Activated B cell treated with CpG ODN at 0.5 μM for 24 hours (primary cell): ENCODE measurements around the gene PWWP2B. TPM values are rescaled to one million over a fixed set of nuclear protein-coding genes. Genes with fewer than 3 reads are reported as not detected.

Source experiments
- ATAC-seq: fragments of 200-7000 bp; cut with Tn5 transposase; one replicate; pipeline ENCODE4 v1.10.0; 2021; ENCODE audit warnings: low read depth, mild to moderate bottlenecking, moderate library complexity
- CTCF ChIA-PET: fragments of 350-600 bp; sonication (Branson Sonifier 250); formaldehyde crosslinking; loops from one replicate; lab custom pipeline; 2021; ENCODE audit warnings: antibody characterized with exemption; lab: Charles Lee
- POLR2A ChIA-PET: fragments of 350-600 bp; sonication (Branson Sonifier 250); formaldehyde crosslinking; loops from one replicate; lab custom pipeline; 2021; ENCODE audit warnings: antibody characterized with exemption; lab: Charles Lee
- DNase-seq: peaks from one replicate; pipeline ENCODE4 v3.0.0; 2022
- H3K27ac Mint-ChIP-seq: one replicate; pipeline ENCODE4 v1.8.0; 2020; ENCODE audit warnings: mixed read lengths
- H3K27me3 Mint-ChIP-seq: one replicate; pipeline ENCODE4 v1.8.0; 2021; ENCODE audit warnings: mixed read lengths
- H3K36me3 Mint-ChIP-seq: one replicate; pipeline ENCODE4 v1.8.0; 2021; ENCODE audit warnings: low read depth, mixed read lengths
- H3K4me1 Mint-ChIP-seq: one replicate; pipeline ENCODE4 v1.8.0; 2021; ENCODE audit warnings: mixed read lengths
- H3K4me3 Mint-ChIP-seq: one replicate; pipeline ENCODE4 v1.8.0; 2020; ENCODE audit warnings: mild to moderate bottlenecking, mixed read lengths
- H3K9me3 Mint-ChIP-seq: one replicate; pipeline ENCODE4 v1.8.0; 2020; ENCODE audit warnings: mixed read lengths
- intact Hi-C: fragments of 100-400 bp; cut with micrococcal nuclease; formaldehyde crosslinking; loops from one replicate; pipeline ENCODE4 v1.15.1; 2024
- total RNA-seq: library from RNA; stranded (reverse); gene quantifications from 2 replicates; pipeline ENCODE4 v1.2.3, GENCODE V29; 2022
- TF ChIP-seq, protein P1 (sequence below): fragments of 200-600 bp; IDR thresholded peaks from one replicate; pipeline ENCODE4 v1.8.0; 2022; ENCODE audit warnings: antibody characterized with exemption, mild to moderate bottlenecking

The PWWP2B gene
- total RNA-seq, 1 donor from 2014 or later: 13.4 TPM

DNA sequence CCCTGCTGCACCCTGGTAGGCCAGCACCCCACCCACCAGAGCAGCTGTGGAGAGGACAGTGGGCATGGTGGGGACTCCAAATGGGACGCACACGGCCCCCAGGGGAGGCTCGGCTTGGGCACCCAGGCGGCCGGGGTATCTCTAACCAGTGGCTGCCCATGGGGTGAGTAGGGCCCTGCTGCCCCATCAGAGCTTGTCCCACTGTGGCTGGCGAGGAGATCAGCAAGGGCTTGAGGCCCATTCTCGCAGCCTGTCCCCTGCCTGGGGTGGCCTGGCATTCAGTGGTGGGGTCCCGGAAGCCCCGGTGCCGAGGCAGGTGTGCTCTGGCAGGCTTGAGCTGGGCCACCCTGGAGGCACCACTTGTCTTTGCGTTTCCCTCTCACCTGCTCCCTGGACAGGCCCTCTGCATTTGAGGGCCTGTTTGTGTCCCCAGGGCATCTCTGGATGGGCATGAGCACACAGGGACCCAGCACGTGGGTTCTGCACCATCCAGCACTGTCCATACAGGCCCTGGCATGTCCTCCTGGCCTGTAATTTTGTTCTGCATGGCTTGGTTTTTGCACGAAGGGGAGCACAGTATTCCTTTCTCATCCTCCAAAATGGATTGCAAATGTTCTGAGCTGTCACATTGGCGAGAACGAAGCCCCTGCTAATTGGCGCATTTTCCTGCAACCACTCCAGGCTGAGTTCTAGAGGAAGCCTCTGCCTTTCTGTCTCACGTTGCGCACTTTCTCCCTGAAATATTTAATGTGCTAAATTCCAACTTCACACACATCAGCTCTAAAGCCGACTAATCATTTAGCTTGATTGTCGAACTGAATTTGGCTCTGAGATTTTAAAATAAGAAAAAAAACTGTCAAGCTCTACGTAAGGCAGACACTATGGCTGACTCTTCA lies 27.2 kb downstream of the PWWP2B start:
- Mint-ChIP-seq H3K4me3 (no peak overlapping the region), H3K9me3 (no peaks in the 10 kb centered on the region), H3K27me3 (no peaks in the 10 kb centered on the region), H3K4me1 (peaks cover 41% of the 10 kb centered on the region), H3K36me3 (no peaks in the 10 kb centered on the region), H3K27ac (no peak overlapping the region)
- ChIA-PET POLR2A (interaction anchor here (0.6 to 1.1 kb wide), 3 partner anchors 21 to 33 kb away, joined by 3 read pairs; partner anchors contain the start of gene PWWP2B), CTCF (no interaction called here)
- no peak for DNase-seq
- ATAC-seq: no peak
- TF ChIP-seq, protein P1, sequence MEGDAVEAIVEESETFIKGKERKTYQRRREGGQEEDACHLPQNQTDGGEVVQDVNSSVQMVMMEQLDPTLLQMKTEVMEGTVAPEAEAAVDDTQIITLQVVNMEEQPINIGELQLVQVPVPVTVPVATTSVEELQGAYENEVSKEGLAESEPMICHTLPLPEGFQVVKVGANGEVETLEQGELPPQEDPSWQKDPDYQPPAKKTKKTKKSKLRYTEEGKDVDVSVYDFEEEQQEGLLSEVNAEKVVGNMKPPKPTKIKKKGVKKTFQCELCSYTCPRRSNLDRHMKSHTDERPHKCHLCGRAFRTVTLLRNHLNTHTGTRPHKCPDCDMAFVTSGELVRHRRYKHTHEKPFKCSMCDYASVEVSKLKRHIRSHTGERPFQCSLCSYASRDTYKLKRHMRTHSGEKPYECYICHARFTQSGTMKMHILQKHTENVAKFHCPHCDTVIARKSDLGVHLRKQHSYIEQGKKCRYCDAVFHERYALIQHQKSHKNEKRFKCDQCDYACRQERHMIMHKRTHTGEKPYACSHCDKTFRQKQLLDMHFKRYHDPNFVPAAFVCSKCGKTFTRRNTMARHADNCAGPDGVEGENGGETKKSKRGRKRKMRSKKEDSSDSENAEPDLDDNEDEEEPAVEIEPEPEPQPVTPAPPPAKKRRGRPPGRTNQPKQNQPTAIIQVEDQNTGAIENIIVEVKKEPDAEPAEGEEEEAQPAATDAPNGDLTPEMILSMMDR: no peak
- intact Hi-C loops: loop anchor here (5.0 kb wide), 1 partner anchor 37 kb away; no protein-coding TSS in a partner anchor

DNA sequence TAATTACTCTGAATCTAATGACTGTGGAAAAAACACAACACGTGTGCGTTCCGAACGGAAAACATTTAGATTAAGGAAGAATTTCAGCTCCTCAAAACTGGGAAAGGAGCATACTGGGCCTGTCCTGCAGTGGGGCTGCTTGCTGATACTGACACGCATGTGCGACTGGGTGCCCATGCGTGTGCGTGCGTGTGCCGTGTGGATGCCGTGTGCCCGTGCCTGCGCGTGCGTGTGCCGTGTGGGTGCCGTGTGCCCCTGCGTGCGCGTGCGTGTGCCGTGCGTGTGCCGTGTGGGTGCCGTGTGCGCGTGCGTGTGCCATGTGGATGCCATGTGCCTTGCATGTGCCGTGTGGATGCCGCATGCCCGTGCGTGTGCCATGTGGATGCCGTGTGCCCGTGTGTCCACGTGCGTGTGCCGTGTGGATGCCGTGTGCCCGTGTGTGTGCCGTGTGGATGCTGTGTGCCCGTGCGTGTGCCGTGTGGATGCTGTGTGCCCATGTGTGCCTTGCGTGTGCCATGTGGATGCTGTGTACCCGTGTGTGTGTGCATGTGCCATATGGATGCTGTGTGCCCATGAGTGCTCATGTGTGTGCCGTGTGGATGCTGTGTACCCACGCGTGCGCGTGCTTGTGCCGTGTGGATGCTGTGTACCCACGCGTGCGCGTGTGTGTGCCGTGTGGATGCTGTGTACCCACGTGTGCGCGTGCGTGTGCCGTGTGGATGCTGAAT lies 28.2 kb downstream of the PWWP2B start:
- intact Hi-C loops: no loop called here
- Mint-ChIP-seq H3K27me3 (no peaks in the 10 kb centered on the region), H3K4me1 (peaks cover 41% of the 10 kb centered on the region), H3K27ac (no peak overlapping the region), H3K36me3 (no peaks in the 10 kb centered on the region), H3K9me3 (no peaks in the 10 kb centered on the region), H3K4me3 (no peak overlapping the region)
- DNase-seq: no peak
- ChIA-PET CTCF (no interaction called here), POLR2A (interaction anchor here (0.6 to 1.0 kb wide), 2 partner anchors 20 to 34 kb away, joined by 3 read pairs; no protein-coding TSS in a partner anchor)
- ATAC-seq: no peak
- TF ChIP-seq, protein P1: no peak

DNA sequence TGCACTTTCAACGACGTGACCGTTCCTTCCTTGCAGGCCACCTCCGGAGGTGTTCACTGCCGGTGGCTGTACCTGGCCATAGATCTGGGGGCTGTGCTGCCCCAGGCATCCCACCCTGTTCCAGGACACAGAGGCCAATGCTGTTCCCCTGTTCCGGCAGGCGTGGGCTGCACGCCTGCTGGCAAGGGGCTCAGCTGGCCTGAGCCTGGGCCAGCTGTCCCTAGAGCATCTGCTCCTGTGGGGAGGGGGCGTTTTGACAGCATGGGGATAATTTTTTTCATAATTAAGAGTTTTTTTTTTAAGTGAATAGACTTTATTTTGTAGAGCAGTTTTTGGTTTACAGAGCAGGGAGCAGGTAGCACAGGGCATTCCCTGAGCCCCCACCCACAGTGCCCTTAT lies 28.8 kb downstream of the PWWP2B start:
- ChIA-PET CTCF (no interaction called here), POLR2A (no interaction called here)
- Mint-ChIP-seq H3K27me3 (no peaks in the 10 kb centered on the region), H3K9me3 (no peaks in the 10 kb centered on the region), H3K4me1 (peaks cover 38% of the 10 kb centered on the region), H3K27ac (no peak overlapping the region), H3K4me3 (no peak overlapping the region), H3K36me3 (no peaks in the 10 kb centered on the region)
- DNase-seq (no peak), ATAC-seq (no peak)
- intact Hi-C loops: no loop called here
- TF ChIP-seq, protein P1: no peak

DNA sequence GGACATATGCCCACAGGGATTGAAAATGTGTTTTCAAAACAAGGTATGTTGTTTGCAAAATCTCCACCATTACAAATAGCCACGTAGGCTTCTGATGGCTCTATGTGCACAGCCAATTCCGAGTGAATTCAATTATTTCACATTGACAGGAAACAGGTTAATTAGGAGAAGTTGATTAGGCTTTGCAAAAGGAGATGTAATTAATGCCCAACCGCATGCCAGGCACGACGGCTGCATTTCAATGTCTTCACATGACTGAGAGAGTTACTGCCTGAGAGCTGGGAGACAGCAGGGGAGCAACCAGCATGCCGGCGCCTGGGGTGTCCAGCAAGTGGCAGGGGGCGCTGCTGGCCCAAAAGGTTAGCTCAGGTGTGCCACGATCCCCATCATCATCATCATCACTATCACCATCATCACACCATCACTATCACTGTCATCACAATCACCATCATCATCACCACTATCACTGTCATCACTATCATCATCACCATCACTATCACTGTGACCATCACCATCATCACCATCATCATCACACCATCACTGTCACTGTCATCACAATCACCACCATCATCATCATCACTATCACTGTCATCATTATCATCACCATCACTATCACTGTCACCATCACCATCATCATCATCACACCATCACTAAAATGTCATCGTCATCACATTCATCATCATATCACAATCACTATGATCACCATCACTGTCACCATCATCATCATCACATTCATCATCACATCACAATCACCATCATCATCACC lies 30.2 kb downstream of the PWWP2B start:
- CTCF ChIA-PET: no interaction called here

More for the DNA sequence above, 30.2 kb downstream of the PWWP2B start:
- Mint-ChIP-seq H3K27ac (no peak overlapping the region), H3K36me3 (no peaks in the 10 kb centered on the region), H3K4me1 (peaks cover 25% of the 10 kb centered on the region), H3K9me3 (no peaks in the 10 kb centered on the region), H3K27me3 (no peaks in the 10 kb centered on the region), H3K4me3 (no peak overlapping the region)
- ATAC-seq: no peak
- no peak for DNase-seq
- POLR2A ChIA-PET: no interaction called here
- TF ChIP-seq, protein P1: no peak
- intact Hi-C loops: no loop called here
